Measurements from ENCODE around the gene TEN1. TPM values are rescaled to one million over a fixed set of nuclear protein-coding genes. Genes with fewer than 3 reads are reported as not detected.
A peak's percentile ranks its signal among the peaks of the same experiment; 100 is the strongest.

Gene TEN1
- total RNA-seq, 1 donor from 2014 or later: 15.4 TPM

- intact Hi-C loops (cut with micrococcal nuclease): no loop called here
- H3K27me3 Mint-ChIP-seq (ENCODE audit: insufficient read depth): no peaks in the 10 kb centered on the region
- no peaks in the 10 kb centered on the region for H3K9me3 Mint-ChIP-seq
- no peak for DNase-seq (ENCODE audit: low spot score)
- no peak overlapping the region for H3K27ac Mint-ChIP-seq
- H3K4me1 Mint-ChIP-seq (ENCODE audit: low read depth): peaks cover 2% of the 10 kb centered on the region
- peaks cover 62% of the 10 kb centered on the region for H3K36me3 Mint-ChIP-seq (ENCODE audit: low read depth)
- H3K4me3 Mint-ChIP-seq: no peak overlapping the region
Measured at GRCh38 chr17:76048025-76048605, 69.1 kb downstream of the TEN1 start.

GRCh38 chr17:76048711-76049110 lies 69.7 kb downstream of the TEN1 start:
- intact Hi-C loops (cut with micrococcal nuclease): no loop called here
- Mint-ChIP-seq H3K36me3 (ENCODE audit: low read depth) (peaks cover 63% of the 10 kb centered on the region), H3K9me3 (no peaks in the 10 kb centered on the region), H3K27ac (no peak overlapping the region), H3K4me1 (ENCODE audit: low read depth) (peaks cover 8% of the 10 kb centered on the region), H3K4me3 (no peak overlapping the region), H3K27me3 (ENCODE audit: insufficient read depth) (no peaks in the 10 kb centered on the region)
- no peak for DNase-seq (ENCODE audit: low spot score)

- intact Hi-C loops (cut with micrococcal nuclease): no loop called here
- Mint-ChIP-seq H3K4me3 (no peak overlapping the region), H3K36me3 (ENCODE audit: low read depth) (peaks cover 62% of the 10 kb centered on the region)
Measured at GRCh38 chr17:76049239-76049638, 70.2 kb downstream of the TEN1 start.

GRCh38 chr17:76049836-76050537 lies 70.9 kb downstream of the TEN1 start:
- Mint-ChIP-seq H3K36me3 (ENCODE audit: low read depth) (peaks cover 57% of the 10 kb centered on the region), H3K27me3 (ENCODE audit: insufficient read depth) (no peaks in the 10 kb centered on the region), H3K4me1 (ENCODE audit: low read depth) (peaks cover 14% of the 10 kb centered on the region), H3K4me3 (no peak overlapping the region), H3K27ac (peak overlapping the region; percentile 55), H3K9me3 (no peaks in the 10 kb centered on the region)
- no peak for DNase-seq (ENCODE audit: low spot score)
- intact Hi-C loops (cut with micrococcal nuclease): no loop called here

More at GRCh38 chr17:76049239-76049638, 70.2 kb downstream of the TEN1 start:
- peaks cover 13% of the 10 kb centered on the region for H3K4me1 Mint-ChIP-seq (ENCODE audit: low read depth)
- peak overlapping the region; percentile 25 for H3K27ac Mint-ChIP-seq
- no peaks in the 10 kb centered on the region for H3K9me3 Mint-ChIP-seq
- no peaks in the 10 kb centered on the region for H3K27me3 Mint-ChIP-seq (ENCODE audit: insufficient read depth)
- DNase-seq (ENCODE audit: low spot score): no peak

Other genes with a start within 250 kb of the TEN1 start
- 48.0 and 49.3 TPM in 2 replicates for gene GALK1, start 214.0 kb upstream of the TEN1 start, total RNA-seq
- gene UNK, start 194.4 kb upstream of the TEN1 start, total RNA-seq: 26.0 and 26.9 TPM in 2 replicates
- 185 and 186 TPM in 2 replicates for gene UNC13D, start 134.8 kb upstream of the TEN1 start, total RNA-seq
- gene WBP2, start 123.9 kb upstream of the TEN1 start, total RNA-seq: 68.8 and 74.4 TPM in 2 replicates
- gene TRIM47, start 100.7 kb upstream of the TEN1 start, total RNA-seq: 30.5 and 32.7 TPM in 2 replicates
- gene TRIM65, start 82.3 kb upstream of the TEN1 start, total RNA-seq: 45.0 and 53.7 TPM in 2 replicates
- gene MRPL38, start 74.4 kb upstream of the TEN1 start, total RNA-seq: 151 and 160 TPM in 2 replicates
- 19.4 and 20.0 TPM in 2 replicates for gene FBF1, start 38.2 kb upstream of the TEN1 start, total RNA-seq
- gene ACOX1, start 74 bp upstream of the TEN1 start, total RNA-seq: 25.3 and 28.2 TPM in 2 replicates
- gene CDK3, start 21.6 kb downstream of the TEN1 start, total RNA-seq: 4.9 and 5.3 TPM in 2 replicates
- gene EVPL, start 48.1 kb downstream of the TEN1 start, total RNA-seq: 0.02 and 0.05 TPM in 2 replicates
- 177 and 184 TPM in 2 replicates for gene SRP68, start 93.3 kb downstream of the TEN1 start, total RNA-seq
- 3.6 and 3.7 TPM in 2 replicates for gene GALR2, start 95.5 kb downstream of the TEN1 start, total RNA-seq
- 2.7 and 2.9 TPM in 2 replicates for gene ZACN, start 99.9 kb downstream of the TEN1 start, total RNA-seq
- 108 and 116 TPM in 2 replicates for gene EXOC7, start 124.5 kb downstream of the TEN1 start, total RNA-seq
- 0.10 TPM in 1 of 2 replicates, not detected in the other for gene FOXJ1, start 162.0 kb downstream of the TEN1 start, total RNA-seq